NOMO-1 treated with DMSO at 0.1 percent for 48 hours (cell line): ENCODE data around the gene ARF5.

Experiments used
- DNase-seq: peaks from one replicate; lab custom pipeline; 2025; ENCODE audit not compliant: unreplicated experiment; lab: John Stamatoyannopoulos, UW

The ARF5 gene

DNA sequence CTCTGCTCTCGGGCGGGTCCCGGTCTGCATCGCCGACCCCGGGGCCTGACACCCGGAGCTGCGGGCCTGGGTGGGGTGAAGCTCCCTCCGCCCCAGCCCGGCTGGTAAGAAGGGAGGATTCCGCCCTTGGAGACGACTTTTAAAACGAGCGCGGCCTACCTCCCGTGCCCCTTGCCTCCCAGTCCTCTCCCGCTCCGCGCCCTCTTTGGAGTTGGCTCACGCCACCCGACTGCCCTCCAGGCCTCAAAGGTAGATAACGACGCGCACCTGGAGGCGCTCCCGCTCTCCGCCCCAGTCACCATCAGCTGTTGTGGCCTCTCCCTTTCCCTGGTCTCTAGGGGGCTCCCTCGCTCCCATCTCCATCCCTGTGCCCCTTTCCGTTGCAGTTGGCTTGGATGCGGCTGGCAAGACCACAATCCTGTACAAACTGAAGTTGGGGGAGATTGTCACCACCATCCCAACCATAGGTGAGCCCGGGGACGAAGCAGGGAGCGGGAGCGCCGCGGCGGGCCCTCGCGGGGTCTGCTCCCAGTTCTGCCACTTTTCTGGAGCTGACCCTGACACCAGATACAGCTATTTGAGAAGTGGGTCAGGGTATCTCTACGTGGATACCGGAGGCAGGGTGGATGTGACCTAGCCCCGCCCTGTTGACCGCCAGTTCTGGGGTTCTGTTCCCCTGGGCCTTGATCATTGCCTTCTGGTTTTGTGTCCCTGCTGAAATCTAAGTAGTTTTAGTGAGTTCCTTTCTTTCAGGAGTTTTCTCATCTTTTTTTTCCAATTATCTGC lies 679 bp downstream of the ARF5 start:
- no peak for DNase-seq

- DNase-seq = no peak
These were observed 1.7 kb downstream of the ARF5 start for GRCh38 chr7:127589896-127590295.

- no peak for DNase-seq
These were observed 3.0 kb downstream of the ARF5 start for GRCh38 chr7:127591189-127591588.

GRCh38 chr7:127591591-127591990 lies 3.4 kb downstream of the ARF5 start:
- no peak for DNase-seq

GRCh38 chr7:127592550-127592949 lies 4.3 kb downstream of the ARF5 start:
- DNase-seq = no peak

- DNase-seq = peak; percentile 74
These were observed 6.3 kb downstream of the ARF5 start for GRCh38 chr7:127594490-127594889.

DNA sequence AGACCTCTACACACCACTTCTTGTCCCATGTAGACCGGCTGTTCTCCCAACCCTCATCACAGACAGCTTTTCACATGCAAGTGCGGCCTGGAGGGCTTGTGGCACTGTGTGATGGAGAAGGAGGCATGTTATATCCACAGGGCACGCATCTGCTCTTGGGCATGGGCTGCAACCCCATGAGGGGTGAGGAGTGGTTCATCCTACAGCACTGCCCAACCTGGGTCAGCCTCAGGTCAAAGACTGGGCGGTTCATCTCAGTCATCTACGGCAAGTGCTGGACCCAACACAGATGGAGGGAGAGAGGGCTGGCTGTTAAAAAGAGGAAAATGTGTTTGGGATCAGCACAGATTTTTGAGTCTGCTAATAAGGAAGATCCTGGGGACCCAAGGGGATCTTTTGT lies 7.5 kb downstream of the ARF5 start:
- DNase-seq = no peak

DNA sequence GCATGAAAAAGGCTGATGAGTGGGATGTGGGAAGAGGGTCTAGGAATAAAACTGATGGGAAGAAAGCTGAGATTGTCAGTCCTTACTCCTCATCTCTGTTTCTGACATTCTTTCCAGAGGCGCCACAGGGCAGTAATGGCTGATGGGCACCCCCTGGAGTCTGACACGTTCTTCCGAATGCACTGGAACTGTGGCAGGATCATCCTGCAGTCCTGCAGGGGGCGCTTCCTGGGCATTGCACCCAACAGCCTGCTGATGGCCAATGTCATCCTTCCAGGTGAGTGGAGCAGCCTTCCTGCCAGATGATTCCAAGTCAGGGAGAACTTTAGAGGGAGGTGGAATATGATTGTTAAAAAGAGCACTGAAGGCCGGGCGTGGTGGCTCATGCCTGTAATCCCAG lies 10.1 kb downstream of the ARF5 start:
- no peak for DNase-seq

DNA sequence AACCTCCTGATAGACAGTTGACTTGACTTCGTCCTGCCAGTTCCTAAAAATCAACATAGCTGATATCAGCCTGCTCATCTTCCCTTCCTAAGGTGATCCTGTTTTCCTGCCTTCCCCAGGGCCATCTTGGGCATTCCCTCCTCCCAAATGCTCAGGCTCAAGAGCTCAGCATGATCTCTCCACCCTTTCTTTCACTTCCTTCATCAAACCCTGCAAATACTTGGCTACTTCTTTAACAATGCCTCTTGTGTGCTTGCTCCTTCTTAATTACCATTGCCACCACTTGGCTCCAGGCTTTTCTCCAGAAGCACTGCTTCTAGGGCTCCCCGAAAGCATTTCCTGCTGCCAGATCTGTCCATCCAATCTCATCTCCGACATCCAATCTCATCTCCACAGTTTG lies 12.7 kb downstream of the ARF5 start:
- DNase-seq = no peak

DNA sequence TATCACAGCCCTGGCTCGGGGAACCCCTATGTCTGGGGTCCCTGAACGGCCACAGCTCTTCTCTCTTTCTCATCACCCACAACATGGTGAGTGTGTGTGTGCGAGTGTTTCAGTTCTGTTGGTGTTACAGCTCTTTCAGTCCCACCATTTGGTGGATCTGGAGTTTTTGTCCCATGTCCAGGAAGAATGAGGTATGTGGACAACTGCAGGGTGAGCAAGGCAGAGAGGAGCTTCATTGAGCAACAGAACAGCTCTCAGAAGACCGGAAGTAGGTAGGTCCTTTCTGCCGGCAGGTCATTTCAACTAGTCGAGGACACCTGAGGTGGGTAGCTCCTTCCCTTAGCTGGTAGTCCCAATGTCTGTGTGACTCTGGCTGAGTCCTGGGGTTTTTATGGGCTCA lies 20.2 kb downstream of the ARF5 start:
- DNase-seq = no peak

DNA sequence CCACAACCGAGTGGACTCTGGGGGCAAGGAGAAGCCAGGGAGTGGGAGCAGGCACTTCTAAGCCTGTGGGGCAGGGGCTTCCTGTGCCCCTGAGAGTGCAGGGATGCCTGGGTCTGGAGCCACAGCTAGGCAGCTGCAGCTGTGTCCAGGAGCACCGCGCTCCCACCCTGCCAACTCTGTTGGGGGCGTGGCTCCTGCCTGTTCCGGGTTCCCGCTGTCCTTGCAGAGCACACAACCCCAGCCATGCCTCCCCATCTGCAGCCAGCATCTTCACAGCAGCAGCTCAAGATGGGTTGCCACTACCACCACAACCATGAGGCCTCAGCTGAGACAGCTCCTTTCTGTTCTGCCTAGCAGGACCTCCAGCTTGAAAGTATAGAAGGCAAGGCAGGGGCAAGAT lies 21.1 kb downstream of the ARF5 start:
- no peak for DNase-seq

GRCh38 chr7:127612263-127612662 lies 24.1 kb downstream of the ARF5 start:
- no peak for DNase-seq

DNA sequence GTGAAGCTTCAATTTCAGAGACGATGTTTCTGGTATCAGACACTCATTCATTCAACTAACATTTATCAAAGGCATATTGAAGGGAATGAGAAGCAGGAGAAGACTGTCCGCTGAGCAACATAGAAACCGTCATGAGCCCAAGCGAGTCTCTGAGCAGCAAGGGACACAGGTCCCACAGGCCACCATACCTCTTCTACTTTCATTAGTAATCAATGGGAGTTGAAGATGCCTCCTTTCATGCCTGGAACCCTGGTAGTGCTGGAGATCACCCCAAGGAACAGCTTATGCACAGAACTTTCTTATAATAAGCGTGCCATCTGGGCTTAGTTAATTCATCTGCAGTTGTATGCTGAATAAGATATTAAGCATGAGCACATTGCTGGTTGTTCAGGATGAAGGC lies 28.5 kb downstream of the ARF5 start:
- DNase-seq = no peak

- DNase-seq = no peak
These were observed 29.8 kb downstream of the ARF5 start, which contains the start of gene PAX4 for GRCh38 chr7:127618042-127618441. TSS of gene PAX4 (minus strand) at chr7:127618142. CDS start at chr7:127615928, 2,214 bp downstream.

- DNase-seq = no peak
These were observed 30.6 kb downstream of the ARF5 start for GRCh38 chr7:127618775-127619174.

DNA sequence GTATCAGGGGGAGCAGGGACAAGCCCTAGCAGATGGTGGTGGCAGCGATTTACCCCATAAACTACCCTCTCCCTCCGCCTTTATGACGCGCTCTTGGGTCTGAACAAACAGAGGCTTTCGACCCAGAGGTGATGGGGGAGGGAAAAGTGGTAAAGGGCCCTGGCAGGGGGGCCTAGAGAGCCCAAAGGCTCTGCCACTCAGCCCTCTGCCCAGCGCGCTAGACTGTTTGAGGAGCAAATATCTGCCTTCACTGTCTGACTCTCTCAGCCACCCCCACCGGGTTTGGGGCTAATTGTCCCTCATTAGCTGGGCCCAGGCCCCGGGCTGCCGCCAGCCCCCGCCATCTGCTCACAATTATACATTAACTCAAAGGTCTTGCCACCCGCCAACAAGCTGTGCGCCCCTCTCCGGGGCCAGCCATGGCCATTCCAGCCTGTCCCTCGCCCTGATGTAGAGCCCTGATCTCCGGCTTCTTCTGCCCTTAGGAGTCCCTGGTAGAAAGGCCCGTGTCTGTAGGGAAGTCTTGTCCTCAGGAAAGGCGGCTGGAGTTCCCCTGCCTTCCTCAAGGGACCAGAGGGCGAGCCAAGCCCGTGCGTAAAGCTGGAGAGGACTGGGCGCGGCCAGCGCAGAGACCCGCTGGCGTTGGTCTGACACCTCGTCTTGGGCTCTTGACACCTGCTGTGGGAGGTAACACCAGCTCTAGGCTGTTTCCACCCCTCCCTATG lies 31.6 kb downstream of the ARF5 start:
- no peak for DNase-seq

DNA sequence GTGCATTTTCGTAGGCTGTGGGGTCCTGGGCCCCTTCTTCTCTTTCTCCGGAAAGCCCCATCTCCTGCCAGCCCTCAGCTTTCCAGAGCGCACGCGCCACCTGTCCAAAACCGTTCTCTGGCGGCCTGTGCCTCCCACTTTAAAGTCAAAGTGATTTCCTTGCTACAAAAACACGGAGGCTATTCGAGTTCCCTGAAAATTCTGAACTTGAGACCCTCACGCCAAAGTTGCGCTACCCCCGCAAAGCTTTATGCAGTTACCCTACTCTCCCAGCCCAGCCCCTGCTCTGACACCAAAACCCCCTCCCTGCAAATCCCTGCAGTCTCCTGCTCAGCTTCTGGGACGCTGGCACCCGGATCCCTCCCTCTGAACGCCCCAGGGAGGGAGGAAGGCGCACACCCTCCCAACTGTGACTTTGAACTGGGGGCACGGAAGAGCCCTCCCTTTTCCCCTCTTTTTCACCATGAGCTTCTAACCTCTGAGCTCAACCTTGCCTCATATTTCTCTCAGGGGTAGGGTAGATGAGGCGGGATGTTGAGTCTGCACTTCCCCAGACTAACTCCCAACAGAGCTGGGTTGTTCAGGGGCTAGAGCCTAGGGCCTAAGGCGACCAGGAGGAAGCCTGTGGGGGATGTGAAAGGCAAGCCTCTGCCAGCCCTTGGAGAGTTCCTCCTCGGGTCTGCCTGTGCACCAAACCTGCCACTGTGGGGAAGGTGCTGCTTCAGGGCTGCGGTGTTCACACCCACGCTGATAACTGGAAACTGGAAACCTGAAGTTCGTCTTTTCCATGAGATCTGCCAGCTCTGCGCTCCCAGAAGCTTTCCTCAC lies 32.4 kb downstream of the ARF5 start:
- DNase-seq = no peak

DNA sequence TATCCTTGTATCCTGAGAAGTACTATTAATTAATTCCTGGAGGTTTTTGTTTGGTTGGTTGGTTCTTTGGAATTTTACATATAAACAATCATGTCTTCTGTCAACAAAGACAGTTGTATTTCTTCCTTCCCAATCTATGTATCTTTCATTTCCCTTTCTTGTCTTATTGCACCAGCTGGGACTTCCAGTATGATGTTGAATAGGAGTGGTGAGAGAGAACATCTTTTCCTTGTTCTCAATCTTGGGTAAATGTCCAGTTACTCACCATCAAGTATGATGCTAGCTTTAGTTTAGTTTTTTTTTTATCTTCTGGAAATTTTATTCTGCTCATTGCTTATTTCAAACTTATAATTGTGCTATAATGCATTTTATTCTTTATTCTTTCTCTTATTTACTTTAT lies 37.1 kb downstream of the ARF5 start:
- DNase-seq = no peak

GRCh38 chr7:127628445-127628844 lies 40.2 kb downstream of the ARF5 start:
- DNase-seq = no peak

DNA sequence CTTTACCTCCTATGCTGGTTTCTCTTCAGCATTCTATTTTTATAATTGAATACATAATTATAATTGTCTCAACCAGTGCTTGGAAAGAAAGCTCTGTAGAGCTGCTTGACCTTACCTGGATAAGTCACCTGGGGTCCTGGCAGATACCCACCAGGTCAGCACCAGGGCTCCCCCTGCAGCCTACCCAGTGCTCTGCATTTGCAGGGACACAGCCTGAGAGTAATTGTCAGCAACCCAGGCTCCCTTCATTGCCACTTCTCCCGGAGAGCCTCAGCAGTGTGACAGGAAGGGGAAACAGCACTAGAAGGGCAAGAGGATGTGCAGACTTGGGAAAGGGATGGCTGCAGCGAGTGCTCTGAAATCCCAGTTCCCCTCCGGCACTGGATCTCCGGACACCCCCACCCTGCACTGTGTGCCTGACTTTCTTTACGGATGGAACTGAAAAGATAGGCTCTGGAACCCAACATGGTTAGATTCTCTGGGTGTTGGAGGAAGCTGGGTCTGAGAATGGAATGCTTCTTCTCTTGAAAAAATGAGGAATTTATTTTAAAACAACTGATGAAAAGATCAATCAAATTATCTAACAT lies 41.1 kb downstream of the ARF5 start:
- no peak for DNase-seq

DNA sequence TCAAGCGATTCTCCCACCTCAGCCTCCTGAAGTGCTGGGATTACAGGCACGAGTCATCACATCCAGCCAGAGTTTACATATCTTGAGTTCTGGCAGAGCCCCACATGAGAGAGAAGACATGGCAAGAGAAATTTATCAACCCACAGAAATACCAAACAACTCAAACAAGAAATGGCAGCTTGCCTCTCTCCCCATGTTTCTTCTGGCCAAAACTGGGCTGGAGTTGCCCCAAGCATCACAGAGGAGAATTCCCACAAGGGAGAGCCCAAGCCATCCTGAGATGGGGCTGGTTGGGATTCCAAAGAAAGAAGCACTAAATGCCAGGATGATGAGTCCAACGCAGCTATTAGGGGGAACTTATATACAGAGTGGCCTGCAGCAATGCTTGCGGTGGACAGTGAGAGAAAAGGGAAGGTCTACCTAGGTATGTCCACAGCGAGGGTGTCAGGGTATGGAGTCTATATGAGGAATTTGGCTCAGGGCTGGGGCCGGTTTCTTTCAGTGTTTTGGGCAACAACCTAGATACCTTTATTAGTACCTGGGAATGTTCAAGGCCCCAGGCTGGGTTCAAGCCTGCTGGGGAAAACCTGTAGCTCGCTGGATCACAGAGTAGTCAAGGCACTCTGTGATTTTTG lies 44.2 kb downstream of the ARF5 start:
- no peak for DNase-seq
